22Rv1 (cell line): ENCODE measurements around the gene ZFHX3.

Source experiments
- H3K27ac ChIP-seq: fragments of 450-650 bp; 2 replicates; pipeline ENCODE4 v1.5.1; 2017
- ZFX ChIP-seq: fragments of 450-650 bp; IDR thresholded peaks from 2 replicates; pipeline ENCODE4 v1.6.1; 2017; ENCODE audit warnings: antibody characterized with exemption, borderline replicate concordance
- TF ChIP-seq, protein P1 (sequence below): fragments of 450-650 bp; IDR thresholded peaks from 2 replicates; pipeline ENCODE4 v1.5.1; 2017; ENCODE audit warnings: mild to moderate bottlenecking

The ZFHX3 gene

DNA sequence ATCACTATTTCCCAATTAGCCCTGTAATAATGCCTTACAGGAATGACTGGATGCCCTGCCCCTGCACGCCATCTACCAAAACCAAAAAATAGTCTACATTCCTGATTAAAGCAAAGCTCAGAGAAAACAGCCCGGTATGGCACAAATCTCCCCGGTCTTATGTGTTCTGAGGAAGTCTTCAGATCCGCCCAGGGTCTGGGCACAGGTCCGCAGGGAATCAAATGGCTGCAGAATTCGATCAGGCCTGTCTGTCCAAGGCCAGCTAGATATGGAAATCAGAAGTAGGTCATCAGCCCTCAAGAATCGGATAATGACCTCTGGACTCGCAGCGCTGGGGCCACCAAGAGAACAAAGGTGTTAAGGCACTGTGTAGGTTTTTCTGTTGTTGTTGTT, 171.0 kb downstream of the ZFHX3 start:
- no peak overlapping the region for H3K27ac ChIP-seq
- no peak for TF ChIP-seq ZFX
- TF ChIP-seq, protein P1, sequence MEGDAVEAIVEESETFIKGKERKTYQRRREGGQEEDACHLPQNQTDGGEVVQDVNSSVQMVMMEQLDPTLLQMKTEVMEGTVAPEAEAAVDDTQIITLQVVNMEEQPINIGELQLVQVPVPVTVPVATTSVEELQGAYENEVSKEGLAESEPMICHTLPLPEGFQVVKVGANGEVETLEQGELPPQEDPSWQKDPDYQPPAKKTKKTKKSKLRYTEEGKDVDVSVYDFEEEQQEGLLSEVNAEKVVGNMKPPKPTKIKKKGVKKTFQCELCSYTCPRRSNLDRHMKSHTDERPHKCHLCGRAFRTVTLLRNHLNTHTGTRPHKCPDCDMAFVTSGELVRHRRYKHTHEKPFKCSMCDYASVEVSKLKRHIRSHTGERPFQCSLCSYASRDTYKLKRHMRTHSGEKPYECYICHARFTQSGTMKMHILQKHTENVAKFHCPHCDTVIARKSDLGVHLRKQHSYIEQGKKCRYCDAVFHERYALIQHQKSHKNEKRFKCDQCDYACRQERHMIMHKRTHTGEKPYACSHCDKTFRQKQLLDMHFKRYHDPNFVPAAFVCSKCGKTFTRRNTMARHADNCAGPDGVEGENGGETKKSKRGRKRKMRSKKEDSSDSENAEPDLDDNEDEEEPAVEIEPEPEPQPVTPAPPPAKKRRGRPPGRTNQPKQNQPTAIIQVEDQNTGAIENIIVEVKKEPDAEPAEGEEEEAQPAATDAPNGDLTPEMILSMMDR = no peak

DNA sequence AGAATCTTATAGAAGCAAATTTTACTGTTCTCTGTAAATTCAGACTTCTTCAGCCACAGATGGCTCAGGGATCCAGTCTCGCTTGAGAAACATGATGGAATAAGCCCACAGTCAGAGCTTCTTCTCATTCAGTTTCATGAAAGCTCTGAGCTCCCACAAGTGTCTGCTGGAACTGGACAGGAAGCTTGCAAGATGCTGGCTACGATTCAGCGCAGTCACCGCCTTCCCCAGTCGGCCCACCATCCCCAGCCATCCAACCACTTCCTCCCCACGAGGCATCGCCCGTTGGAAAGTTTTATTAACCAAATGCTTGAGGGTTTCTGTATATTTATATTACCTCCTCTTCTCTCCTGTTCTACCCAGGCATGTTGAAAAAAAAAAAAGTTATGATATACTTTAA, 171.7 kb downstream of the ZFHX3 start:
- no peak overlapping the region for H3K27ac ChIP-seq
- TF ChIP-seq, protein P1 = no peak
- no peak for TF ChIP-seq ZFX

DNA sequence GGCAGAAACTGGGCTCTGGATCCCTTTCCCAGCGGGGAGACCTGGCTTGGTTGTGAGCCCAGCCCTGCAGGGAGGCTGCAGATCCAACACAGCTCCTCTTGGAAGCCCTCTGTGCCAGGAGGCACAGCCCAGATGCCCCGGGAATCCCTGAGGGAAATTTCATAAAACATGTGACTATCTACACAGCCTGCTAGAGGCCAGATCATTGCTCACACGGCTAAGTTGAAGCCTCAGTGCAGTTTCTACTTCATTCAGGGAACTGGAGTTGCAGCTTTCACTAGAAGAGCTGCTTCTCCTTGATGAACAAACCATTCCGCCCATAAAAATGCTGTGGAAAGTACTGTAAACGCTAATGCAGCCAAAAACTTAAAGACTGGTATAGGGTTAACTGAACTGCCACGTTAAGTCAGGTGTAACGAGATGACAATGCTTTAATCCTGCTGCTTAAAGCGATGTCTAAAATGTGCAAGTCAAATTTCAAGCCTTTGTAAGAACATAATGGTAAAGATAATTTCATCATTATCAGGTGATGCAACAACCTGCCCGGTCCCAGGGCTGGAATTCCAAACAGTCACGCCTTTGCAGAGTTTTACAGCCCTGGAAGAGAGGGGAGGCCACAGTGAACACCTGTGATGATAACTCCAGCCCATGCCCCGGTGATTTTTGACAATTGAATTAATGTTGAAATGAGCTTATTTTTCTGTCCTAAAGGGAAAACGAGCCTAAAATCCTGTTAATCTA, 172.5 kb downstream of the ZFHX3 start:
- no peak overlapping the region for H3K27ac ChIP-seq
- TF ChIP-seq ZFX = no peak
- TF ChIP-seq, protein P1 = no peak

DNA sequence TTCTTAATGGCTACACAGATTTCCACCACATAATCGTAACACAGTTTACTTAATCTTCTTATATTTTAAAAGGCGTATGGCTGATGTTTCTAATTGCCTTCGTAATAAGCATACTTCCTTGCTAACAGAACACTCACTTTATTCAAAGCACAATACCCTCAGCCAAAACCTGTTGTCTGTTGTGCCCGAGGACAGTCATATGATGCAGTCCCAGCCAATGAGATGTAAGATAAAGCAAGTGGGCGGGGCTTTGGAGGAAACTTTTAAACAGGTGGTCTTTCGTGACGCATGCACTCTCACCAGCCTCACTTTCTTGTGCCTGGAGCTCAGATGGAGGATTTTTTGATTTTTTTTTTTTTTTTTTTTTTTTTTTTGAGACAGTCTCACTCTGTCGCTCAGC, 174.1 kb downstream of the ZFHX3 start:
- H3K27ac ChIP-seq = no peak overlapping the region
- TF ChIP-seq ZFX = no peak
- TF ChIP-seq, protein P1 = no peak

DNA sequence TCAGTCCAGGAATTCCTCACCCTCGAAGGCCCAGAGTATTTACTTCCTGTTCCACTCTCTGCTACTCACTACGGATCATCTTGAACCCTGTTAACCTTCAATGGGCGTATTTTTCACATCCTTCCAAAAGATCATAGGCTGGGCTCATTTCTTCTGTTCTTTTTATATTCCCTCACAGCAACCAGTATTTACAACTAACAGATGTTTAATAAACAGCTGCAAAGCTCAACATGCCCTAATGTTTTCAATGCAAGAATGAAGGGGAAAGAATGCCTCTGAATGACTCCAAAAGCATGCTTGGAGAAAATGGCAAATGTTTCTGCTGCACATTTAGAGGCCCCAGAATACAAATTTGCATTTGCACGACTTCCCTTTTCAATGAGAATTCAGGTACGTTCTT, 174.9 kb downstream of the ZFHX3 start:
- H3K27ac ChIP-seq = no peak overlapping the region
- TF ChIP-seq ZFX = no peak
- TF ChIP-seq, protein P1 = no peak

DNA sequence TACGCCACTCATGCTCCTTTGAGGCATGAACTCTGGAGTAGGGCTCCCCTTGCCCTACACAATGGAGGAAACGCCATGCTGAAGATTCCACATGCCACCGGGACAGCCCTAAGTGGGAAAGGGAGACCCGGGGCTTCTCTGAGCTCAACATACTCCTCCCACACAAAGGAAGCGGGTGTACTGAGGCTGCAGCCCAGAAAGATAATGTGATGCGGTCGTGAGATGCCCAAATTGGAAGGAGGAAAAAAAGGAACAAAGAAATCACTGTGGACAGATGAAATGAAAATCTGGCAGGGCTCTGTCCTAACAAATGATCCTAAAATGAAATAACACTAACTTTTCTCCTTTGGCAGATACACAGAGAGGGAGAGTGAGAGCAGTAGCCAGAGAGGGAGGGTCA, 182.1 kb downstream of the ZFHX3 start:
- TF ChIP-seq ZFX = no peak
- TF ChIP-seq, protein P1 = no peak
- no peak overlapping the region for H3K27ac ChIP-seq

DNA sequence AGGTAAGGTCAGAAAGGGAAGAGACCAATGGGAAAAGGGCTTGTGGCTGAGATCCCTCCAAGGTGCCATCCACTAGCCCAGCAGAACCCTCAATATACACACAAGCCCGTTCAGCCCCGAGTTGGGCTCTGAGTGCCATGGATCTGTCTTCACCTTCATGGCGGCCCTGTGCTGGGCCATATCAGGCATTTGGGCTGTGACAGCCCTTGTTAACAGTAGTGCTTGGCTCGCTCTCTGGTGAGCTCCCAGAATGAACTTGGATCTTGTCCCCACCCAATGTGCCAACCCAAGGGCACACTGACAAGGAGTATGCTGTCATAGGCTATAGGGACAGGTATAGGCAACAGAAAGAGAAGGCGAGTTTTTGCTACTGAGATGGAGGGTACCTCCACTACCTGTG, 182.7 kb downstream of the ZFHX3 start:
- no peak for TF ChIP-seq ZFX
- TF ChIP-seq, protein P1 = no peak
- H3K27ac ChIP-seq = no peak overlapping the region
